ENCODE results near the gene MOV10.

MOV10 gene

DNA sequence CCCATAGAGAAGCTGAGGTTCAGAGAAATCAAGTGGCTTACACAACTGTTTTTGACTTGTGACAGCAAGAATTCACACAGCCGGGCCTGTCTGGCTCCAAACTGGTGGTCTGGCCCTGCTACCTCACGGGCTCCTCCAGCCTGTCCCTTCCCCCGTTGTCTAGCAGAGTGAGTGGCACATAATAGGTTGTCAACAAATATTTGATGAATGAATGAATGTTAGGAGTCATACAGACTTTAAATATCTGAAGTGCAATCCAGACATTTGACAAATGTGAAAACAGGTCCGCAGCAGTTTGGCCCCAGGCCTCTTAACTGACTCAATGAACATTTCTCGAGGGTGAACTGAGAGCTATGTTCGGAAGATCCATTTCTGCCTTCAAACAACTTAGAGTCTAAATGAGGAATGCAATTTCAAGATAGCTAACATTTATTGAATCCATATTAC is 33.6 kb downstream of the MOV10 start:
- no peak overlapping the region for H3K27ac ChIP-seq
- no peak for TF ChIP-seq ZFX (IDR thresholded peaks at IDR 0.05; ENCODE audit: borderline replicate concordance)
- TF ChIP-seq, protein P1, sequence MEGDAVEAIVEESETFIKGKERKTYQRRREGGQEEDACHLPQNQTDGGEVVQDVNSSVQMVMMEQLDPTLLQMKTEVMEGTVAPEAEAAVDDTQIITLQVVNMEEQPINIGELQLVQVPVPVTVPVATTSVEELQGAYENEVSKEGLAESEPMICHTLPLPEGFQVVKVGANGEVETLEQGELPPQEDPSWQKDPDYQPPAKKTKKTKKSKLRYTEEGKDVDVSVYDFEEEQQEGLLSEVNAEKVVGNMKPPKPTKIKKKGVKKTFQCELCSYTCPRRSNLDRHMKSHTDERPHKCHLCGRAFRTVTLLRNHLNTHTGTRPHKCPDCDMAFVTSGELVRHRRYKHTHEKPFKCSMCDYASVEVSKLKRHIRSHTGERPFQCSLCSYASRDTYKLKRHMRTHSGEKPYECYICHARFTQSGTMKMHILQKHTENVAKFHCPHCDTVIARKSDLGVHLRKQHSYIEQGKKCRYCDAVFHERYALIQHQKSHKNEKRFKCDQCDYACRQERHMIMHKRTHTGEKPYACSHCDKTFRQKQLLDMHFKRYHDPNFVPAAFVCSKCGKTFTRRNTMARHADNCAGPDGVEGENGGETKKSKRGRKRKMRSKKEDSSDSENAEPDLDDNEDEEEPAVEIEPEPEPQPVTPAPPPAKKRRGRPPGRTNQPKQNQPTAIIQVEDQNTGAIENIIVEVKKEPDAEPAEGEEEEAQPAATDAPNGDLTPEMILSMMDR (IDR thresholded peaks at IDR 0.05): no peak

DNA sequence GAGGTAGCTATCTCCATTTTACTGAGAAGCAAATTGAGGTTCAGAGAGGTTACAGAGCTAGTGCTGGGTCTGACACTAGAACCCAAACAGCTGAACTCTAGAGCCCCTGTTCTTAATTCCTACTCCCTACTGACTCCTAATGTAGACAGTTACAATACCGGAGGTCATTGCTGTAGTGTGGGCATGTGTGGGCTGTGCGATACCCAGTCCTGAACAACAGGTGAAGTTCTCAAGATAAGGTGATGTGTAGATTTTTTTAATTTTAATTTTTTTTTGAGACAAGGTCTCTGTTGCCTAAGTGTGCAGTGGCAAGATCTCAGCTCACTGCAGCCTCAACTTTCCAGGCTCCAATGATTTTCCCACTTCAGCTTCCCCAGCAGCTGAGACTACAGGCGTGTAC is 34.0 kb downstream of the MOV10 start:
- TF ChIP-seq ZFX (IDR thresholded peaks at IDR 0.05; ENCODE audit: borderline replicate concordance): no peak
- H3K27ac ChIP-seq: no peak overlapping the region

DNA sequence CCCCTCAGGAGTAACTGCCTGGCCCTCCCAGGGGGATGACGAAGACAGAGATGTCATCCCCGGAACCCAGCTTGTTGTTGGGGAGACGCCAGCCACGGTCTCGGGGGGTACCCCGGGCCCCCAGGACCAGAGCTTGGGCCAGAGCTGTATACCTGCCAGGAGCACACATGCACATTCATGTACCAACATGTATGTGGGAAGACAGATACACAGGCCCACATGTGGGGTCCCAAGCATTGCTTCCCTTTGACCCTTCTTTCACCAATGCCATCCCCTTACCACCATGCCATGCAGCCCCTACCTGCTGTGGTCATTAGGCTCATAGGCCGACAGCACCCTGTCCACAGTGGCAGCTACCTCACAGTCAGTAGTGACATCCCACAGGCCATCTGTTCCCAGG is 35.7 kb downstream of the MOV10 start:
- H3K27ac ChIP-seq: no peak overlapping the region
- TF ChIP-seq ZFX (IDR thresholded peaks at IDR 0.05; ENCODE audit: borderline replicate concordance): no peak
- TF ChIP-seq, protein P1 (IDR thresholded peaks at IDR 0.05): no peak

DNA sequence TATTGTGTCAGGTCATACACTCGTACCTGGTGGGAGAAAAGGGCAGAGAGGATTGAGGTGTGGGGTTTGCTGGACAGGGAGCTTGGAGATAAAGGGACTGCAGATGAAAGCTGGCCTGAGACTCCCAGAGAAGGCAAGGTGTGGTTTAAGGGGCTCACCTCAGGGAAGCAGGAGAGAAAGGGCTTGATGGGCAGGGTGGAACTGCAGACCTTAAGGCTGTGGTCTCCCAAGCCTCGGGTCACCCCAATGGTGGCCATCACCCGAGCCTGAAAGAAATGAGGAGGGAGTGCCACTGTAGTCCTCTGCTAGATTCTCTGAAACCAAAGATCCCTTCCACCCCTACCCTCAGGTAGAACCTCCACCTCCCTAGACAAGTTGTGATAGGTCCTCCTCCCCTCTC is 36.1 kb downstream of the MOV10 start:
- no peak for TF ChIP-seq ZFX (IDR thresholded peaks at IDR 0.05; ENCODE audit: borderline replicate concordance)
- TF ChIP-seq, protein P1 (IDR thresholded peaks at IDR 0.05): no peak
- no peak overlapping the region for H3K27ac ChIP-seq

DNA sequence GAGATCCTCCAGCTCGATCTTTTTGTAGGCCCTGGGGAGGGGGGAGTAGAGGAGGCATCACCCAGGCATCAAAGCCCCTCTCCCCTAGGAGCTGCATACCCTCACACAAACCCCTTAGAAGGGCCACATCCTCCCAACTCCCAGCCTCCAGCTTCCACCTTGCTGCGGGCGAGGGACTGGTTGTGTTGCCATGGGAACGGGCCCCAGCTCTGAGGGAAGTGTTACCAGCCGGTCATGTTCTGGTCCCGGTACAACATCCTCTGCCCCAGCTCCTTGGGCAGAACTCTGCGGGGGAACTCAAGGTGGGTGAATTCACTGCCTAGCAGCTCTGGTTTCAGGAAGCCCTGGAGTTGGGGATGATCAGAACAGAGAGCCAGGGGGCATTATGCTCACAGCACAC is 36.6 kb downstream of the MOV10 start:
- no peak for TF ChIP-seq ZFX (IDR thresholded peaks at IDR 0.05; ENCODE audit: borderline replicate concordance)
- TF ChIP-seq, protein P1 (IDR thresholded peaks at IDR 0.05): no peak
- H3K27ac ChIP-seq: no peak overlapping the region

DNA sequence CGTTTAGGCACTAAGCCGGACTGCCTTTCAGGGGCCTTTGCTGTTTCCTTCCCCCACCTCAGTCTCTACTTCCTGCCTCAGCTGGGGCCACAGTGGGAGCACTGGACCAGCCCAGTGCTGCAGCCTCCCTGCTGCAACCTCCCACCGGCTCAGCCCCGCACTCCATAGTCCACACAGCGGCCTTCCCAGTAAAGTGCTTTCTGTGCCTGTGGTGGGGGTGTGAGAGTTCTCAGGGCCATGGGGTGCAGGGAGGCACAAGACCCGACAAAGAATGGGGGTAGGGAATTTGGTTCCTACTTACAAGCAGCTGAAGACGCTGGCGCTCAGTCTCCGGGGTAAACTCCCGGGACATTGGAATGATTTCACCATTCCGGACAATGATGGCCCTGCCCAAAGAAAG is 37.2 kb downstream of the MOV10 start:
- TF ChIP-seq, protein P1 (IDR thresholded peaks at IDR 0.05): no peak
- no peak for TF ChIP-seq ZFX (IDR thresholded peaks at IDR 0.05; ENCODE audit: borderline replicate concordance)
- no peak overlapping the region for H3K27ac ChIP-seq

DNA sequence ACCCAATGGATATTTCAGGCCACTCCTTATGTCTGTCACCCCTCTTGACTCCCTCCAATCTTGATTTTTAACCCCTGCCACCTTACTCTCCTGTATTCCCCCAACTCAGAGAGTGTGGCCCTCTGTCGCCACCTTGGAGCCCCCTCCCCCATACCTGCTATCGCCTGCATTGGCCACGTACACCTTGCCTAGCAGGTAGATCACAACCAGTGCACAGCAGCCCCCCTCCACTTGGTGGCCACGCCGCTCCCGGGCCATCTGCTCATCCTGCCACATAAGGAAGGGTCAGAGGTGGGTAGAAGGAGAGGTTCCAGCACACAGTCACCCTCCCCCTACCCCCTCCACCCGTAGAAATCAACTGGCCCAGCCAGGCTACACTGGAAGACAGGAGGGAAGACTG is 37.7 kb downstream of the MOV10 start:
- TF ChIP-seq, protein P1 (IDR thresholded peaks at IDR 0.05): no peak
- no peak for TF ChIP-seq ZFX (IDR thresholded peaks at IDR 0.05; ENCODE audit: borderline replicate concordance)
- no peak overlapping the region for H3K27ac ChIP-seq

DNA sequence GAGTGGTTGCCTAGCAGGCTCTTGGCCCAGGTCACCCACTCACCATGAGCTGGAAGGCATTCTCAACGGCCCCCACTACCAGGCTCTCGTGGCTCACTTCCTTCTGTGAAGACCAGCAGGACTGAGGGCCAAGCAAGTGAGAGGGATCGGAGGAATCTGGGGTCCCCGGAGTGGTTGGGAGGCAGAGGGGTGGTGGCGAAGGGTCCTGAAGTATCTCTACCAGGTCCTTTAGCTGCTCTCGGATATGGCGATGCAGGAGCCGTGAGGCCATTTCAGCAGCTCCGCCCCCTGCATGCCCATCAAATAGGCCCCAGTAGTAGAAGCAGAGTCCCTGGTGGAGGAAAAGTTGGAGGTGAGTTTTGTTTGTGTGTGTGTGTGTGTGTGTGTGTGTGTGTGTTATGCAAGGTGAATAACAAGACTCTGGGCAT is 38.3 kb downstream of the MOV10 start:
- TF ChIP-seq ZFX (IDR thresholded peaks at IDR 0.05; ENCODE audit: borderline replicate concordance): no peak
- TF ChIP-seq, protein P1 (IDR thresholded peaks at IDR 0.05): no peak
- H3K27ac ChIP-seq: no peak overlapping the region

Data from 22Rv1 (cell line).